ENCODE measurements around the gene KCTD1.

- TF ChIP-seq CTCF (IDR thresholded peaks at IDR 0.05 in 2 of 3, conservative IDR thresholded peaks at IDR 0.05 in 1 of 3; ENCODE audit: control insufficient read depth in 2 of 3, extremely low read depth in 1 of 3, insufficient read depth in 1 of 3, low read depth in 3 of 3, low read length in 3 of 3) (no peak), CHD2 (IDR thresholded peaks at IDR 0.05; ENCODE audit: borderline replicate concordance, low read depth, low read length) (no peak), BHLHE40 (IDR thresholded peaks at IDR 0.05; ENCODE audit: borderline replicate concordance in 1 of 2, low read depth in 2 of 2, low read length in 1 of 2) (no peak), MXI1 (IDR thresholded peaks at IDR 0.05; ENCODE audit: low read depth, low read length) (no peak), REST (IDR thresholded peaks at IDR 0.05; ENCODE audit: low read depth, low read length) (no peak), RELA (IDR thresholded peaks at IDR 0.05; ENCODE audit: borderline replicate concordance, partially characterized antibody) (no peak), GABPA (IDR thresholded peaks at IDR 0.05; ENCODE audit: low read depth) (no peak)
These were observed 8.2 kb downstream of the KCTD1 start for GRCh38 chr18:26540043-26540628.
